ENCODE data around the gene ASF1B. TPM values are rescaled to one million over a fixed set of nuclear protein-coding genes. Genes with fewer than 3 reads are reported as not detected.

Gene ASF1B
- total RNA-seq, 6 experiments from 2014 or later = 11.0 to 22.8 (median 18.6) TPM

DNA sequence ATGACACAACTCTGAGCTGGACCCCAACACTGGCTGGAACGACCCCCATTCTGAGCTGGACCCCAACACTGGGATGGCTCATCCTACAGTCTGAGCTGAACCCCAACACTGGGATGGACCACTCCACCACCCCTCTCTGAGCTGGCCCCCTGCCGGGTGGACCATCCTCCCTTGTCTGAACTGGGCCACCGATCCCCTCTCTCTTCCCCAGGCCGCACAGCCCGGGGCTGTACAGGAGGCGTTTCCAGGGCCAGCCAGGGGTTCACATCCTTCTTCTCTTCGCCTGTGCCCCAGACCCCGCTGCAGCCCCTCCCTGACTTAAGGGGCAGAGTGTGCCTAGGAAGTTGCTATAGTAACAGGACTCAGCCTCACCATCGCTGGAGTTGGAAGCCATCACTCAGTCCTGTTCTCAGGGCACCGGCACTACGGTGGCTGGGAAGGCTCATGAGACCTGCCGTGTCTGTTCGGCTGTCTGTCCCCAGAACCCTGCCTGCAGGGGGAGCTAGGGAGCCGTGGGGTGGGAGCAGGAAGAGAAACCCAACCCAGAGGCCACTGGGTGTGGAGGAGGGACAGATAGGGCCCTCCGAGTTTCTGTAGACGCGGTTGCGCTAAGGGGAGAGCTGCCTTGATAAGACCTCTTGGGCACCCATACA is 22.5 kb downstream of the ASF1B start:
- peak overlapping the region; percentile 87 for H3K27ac Mint-ChIP-seq
- H3K4me1 Mint-ChIP-seq (ENCODE audit: low read depth) = peaks cover 43% of the 10 kb centered on the region
- DNase-seq = no peak
- no peak overlapping the region; the same call in 1 of the 2 replicates for H3K4me3 Mint-ChIP-seq
- no peaks in the 10 kb centered on the region for H3K9me3 Mint-ChIP-seq
- H3K36me3 Mint-ChIP-seq (ENCODE audit: low read depth) = no peaks in the 10 kb centered on the region
- TF ChIP-seq, protein P1, sequence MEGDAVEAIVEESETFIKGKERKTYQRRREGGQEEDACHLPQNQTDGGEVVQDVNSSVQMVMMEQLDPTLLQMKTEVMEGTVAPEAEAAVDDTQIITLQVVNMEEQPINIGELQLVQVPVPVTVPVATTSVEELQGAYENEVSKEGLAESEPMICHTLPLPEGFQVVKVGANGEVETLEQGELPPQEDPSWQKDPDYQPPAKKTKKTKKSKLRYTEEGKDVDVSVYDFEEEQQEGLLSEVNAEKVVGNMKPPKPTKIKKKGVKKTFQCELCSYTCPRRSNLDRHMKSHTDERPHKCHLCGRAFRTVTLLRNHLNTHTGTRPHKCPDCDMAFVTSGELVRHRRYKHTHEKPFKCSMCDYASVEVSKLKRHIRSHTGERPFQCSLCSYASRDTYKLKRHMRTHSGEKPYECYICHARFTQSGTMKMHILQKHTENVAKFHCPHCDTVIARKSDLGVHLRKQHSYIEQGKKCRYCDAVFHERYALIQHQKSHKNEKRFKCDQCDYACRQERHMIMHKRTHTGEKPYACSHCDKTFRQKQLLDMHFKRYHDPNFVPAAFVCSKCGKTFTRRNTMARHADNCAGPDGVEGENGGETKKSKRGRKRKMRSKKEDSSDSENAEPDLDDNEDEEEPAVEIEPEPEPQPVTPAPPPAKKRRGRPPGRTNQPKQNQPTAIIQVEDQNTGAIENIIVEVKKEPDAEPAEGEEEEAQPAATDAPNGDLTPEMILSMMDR (IDR thresholded peaks at IDR 0.05) = peak; percentile 53
- 0 out of 2 replicates have a peak, but pooled peaks cover 1% of the 10 kb centered on the region for H3K27me3 Mint-ChIP-seq (ENCODE audit: insufficient read depth)

- H3K27me3 Mint-ChIP-seq (ENCODE audit: insufficient read depth) = peaks cover 1% of the 10 kb centered on the region; the same call in 1 of the 2 replicates
- peaks cover 36% of the 10 kb centered on the region for H3K4me1 Mint-ChIP-seq (ENCODE audit: low read depth)
- TF ChIP-seq, protein P1 (IDR thresholded peaks at IDR 0.05) = no peak
- DNase-seq = no peak
- no peaks in the 10 kb centered on the region for H3K9me3 Mint-ChIP-seq
- peak overlapping the region; percentile 87 for H3K27ac Mint-ChIP-seq
- peaks cover 4% of the 10 kb centered on the region; the same call in 1 of the 2 replicates for H3K36me3 Mint-ChIP-seq (ENCODE audit: low read depth)
- H3K4me3 Mint-ChIP-seq = peak overlapping the region; percentile 53; the same call in 1 of the 2 replicates
Observed at GRCh38 chr19:14112809-14113385, 23.5 kb downstream of the ASF1B start.

GRCh38 chr19:14112051-14112808 is 24.2 kb downstream of the ASF1B start:
- Mint-ChIP-seq H3K27me3 (ENCODE audit: insufficient read depth) (peaks cover 1% of the 10 kb centered on the region; the same call in 1 of the 2 replicates), H3K4me1 (ENCODE audit: low read depth) (peaks cover 36% of the 10 kb centered on the region), H3K27ac (peak overlapping the region; percentile 87), H3K4me3 (no peak overlapping the region), H3K9me3 (no peaks in the 10 kb centered on the region), H3K36me3 (ENCODE audit: low read depth) (peaks cover 4% of the 10 kb centered on the region; the same call in 1 of the 2 replicates)
- DNase-seq = no peak
- TF ChIP-seq, protein P1 (IDR thresholded peaks at IDR 0.05) = no peak

DNA sequence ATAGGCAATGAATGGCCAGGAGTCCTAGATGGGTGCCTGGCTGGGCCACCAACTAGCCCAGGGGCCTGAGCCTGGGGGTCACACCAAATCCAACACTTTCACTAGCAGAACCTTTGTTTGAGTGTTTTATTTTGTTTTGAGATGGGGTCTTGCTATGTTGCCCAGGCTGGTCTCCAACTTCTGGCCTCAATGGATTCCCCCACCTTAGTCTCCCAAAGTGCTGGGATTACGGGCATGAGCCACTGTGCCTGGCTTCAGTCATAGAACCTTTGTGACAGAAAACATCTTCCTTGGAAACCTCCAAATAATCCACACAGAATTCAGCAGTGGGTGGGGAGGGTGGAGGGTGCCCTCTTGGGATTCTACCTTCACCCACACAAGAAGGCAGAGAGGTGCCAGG is 24.9 kb downstream of the ASF1B start:
- H3K4me3 Mint-ChIP-seq = no peak overlapping the region
- peaks cover 34% of the 10 kb centered on the region for H3K4me1 Mint-ChIP-seq (ENCODE audit: low read depth)
- peaks cover 1% of the 10 kb centered on the region; the same call in 1 of the 2 replicates for H3K27me3 Mint-ChIP-seq (ENCODE audit: insufficient read depth)
- DNase-seq = no peak
- H3K27ac Mint-ChIP-seq = no peak overlapping the region
- H3K9me3 Mint-ChIP-seq = no peaks in the 10 kb centered on the region
- peaks cover 4% of the 10 kb centered on the region; the same call in 1 of the 2 replicates for H3K36me3 Mint-ChIP-seq (ENCODE audit: low read depth)
- TF ChIP-seq, protein P1 (IDR thresholded peaks at IDR 0.05) = no peak

- no peaks in the 10 kb centered on the region for H3K9me3 Mint-ChIP-seq
- DNase-seq = no peak
- TF ChIP-seq, protein P1 (IDR thresholded peaks at IDR 0.05) = no peak
- no peaks in the 10 kb centered on the region; the same call in 1 of the 2 replicates for H3K27me3 Mint-ChIP-seq (ENCODE audit: insufficient read depth)
- H3K27ac Mint-ChIP-seq = no peak overlapping the region
- no peak overlapping the region for H3K4me3 Mint-ChIP-seq
- H3K4me1 Mint-ChIP-seq (ENCODE audit: low read depth) = peaks cover 26% of the 10 kb centered on the region
- H3K36me3 Mint-ChIP-seq (ENCODE audit: low read depth) = peaks cover 4% of the 10 kb centered on the region; the same call in 1 of the 2 replicates
Observed at GRCh38 chr19:14110650-14111049, 25.7 kb downstream of the ASF1B start.
